ENCODE data around the gene SCO2. TPM values are rescaled to one million over a fixed set of nuclear protein-coding genes. Genes with fewer than 3 reads are reported as not detected.

SCO2 gene
- total RNA-seq, 2 donors from 2014 or later, result 13.1 to 18.5 TPM

GRCh38 chr22:50562523-50563412 lies 37.4 kb upstream of the SCO2 start, which contains the start of gene SYCE3:
SYCE3 (minus strand) TSS chr22:50562919; CDS start chr22:50556405, 6,514 bp downstream.
- H3K27ac Mint-ChIP-seq, result peak within 1 kb of the TSS; percentile 87 to 89
- ATAC-seq (peak; percentile 96 to 98), DNase-seq (ENCODE audit: low spot score) (peak; percentile 97)
- H3K36me3 Mint-ChIP-seq, result no peaks in the 10 kb centered on the region
- no peaks in the 10 kb centered on the region for H3K27me3 Mint-ChIP-seq
- peak within 1 kb of the TSS; percentile 95 for H3K4me3 Mint-ChIP-seq
- no peaks in the 10 kb centered on the region for H3K9me3 Mint-ChIP-seq
- H3K4me1 Mint-ChIP-seq (ENCODE audit: low read depth in 2 of 2), result peaks cover 23 to 28% of the 10 kb centered on the region in 2 donors

- Mint-ChIP-seq H3K36me3 (no peaks in the 10 kb centered on the region), H3K27me3 (no peaks in the 10 kb centered on the region), H3K4me3 (peak overlapping the region; percentile 95), H3K4me1 (ENCODE audit: low read depth in 2 of 2) (peaks cover 23 to 28% of the 10 kb centered on the region in 2 donors), H3K27ac (peak overlapping the region; percentile 87 to 89), H3K9me3 (no peaks in the 10 kb centered on the region)
- ATAC-seq (peak; percentile 32 to 38), DNase-seq (ENCODE audit: low spot score) (no peak)
Measured at GRCh38 chr22:50561401-50562358, 36.3 kb upstream of the SCO2 start.

- H3K9me3 Mint-ChIP-seq, result no peaks in the 10 kb centered on the region
- no peaks in the 10 kb centered on the region for H3K36me3 Mint-ChIP-seq
- no peak overlapping the region for H3K4me3 Mint-ChIP-seq
- H3K4me1 Mint-ChIP-seq (ENCODE audit: low read depth in 2 of 2), result peaks cover 23 to 28% of the 10 kb centered on the region in 2 donors
- DNase-seq (ENCODE audit: low spot score) (no peak), ATAC-seq (no peak)
- H3K27ac Mint-ChIP-seq, result peak overlapping the region; percentile 58 to 87
- no peaks in the 10 kb centered on the region for H3K27me3 Mint-ChIP-seq
Measured at GRCh38 chr22:50560034-50560433, 34.6 kb upstream of the SCO2 start.

- H3K4me1 Mint-ChIP-seq (ENCODE audit: low read depth in 2 of 2), result peaks cover 13 to 14% of the 10 kb centered on the region in 2 donors
Measured at GRCh38 chr22:50556703-50557102, 31.3 kb upstream of the SCO2 start.

GRCh38 chr22:50553310-50553709 lies 27.9 kb upstream of the SCO2 start:
- H3K27ac Mint-ChIP-seq, result no peak overlapping the region

More at GRCh38 chr22:50556703-50557102, 31.3 kb upstream of the SCO2 start:
- ATAC-seq (no peak), DNase-seq (ENCODE audit: low spot score) (no peak)
- Mint-ChIP-seq H3K36me3 (no peaks in the 10 kb centered on the region), H3K4me3 (no peak overlapping the region), H3K27ac (no peak overlapping the region), H3K27me3 (no peaks in the 10 kb centered on the region), H3K9me3 (no peaks in the 10 kb centered on the region)

GRCh38 chr22:50551160-50551752 lies 25.9 kb upstream of the SCO2 start:
- no peak for ATAC-seq
- H3K9me3 Mint-ChIP-seq, result no peaks in the 10 kb centered on the region
- peaks cover 10 to 11% of the 10 kb centered on the region in 2 donors for H3K4me1 Mint-ChIP-seq (ENCODE audit: low read depth in 2 of 2)
- no peaks in the 10 kb centered on the region for H3K27me3 Mint-ChIP-seq
- peak overlapping the region; percentile 60 to 83 for H3K27ac Mint-ChIP-seq
- no peak for DNase-seq (ENCODE audit: low spot score)
- no peaks in the 10 kb centered on the region for H3K36me3 Mint-ChIP-seq
- no peak overlapping the region for H3K4me3 Mint-ChIP-seq

More at GRCh38 chr22:50553310-50553709, 27.9 kb upstream of the SCO2 start:
- Mint-ChIP-seq H3K27me3 (no peaks in the 10 kb centered on the region), H3K9me3 (no peaks in the 10 kb centered on the region), H3K4me1 (ENCODE audit: low read depth in 2 of 2) (peaks cover 10 to 11% of the 10 kb centered on the region in 2 donors), H3K4me3 (no peak overlapping the region), H3K36me3 (no peaks in the 10 kb centered on the region)
- ATAC-seq (no peak), DNase-seq (ENCODE audit: low spot score) (no peak)

- Mint-ChIP-seq H3K9me3 (no peaks in the 10 kb centered on the region), H3K4me1 (ENCODE audit: low read depth in 2 of 2) (peaks cover 16 to 20% of the 10 kb centered on the region in 2 donors), H3K36me3 (no peaks in the 10 kb centered on the region), H3K4me3 (peak overlapping the region; percentile 72), H3K27ac (peak overlapping the region; percentile 60 to 83), H3K27me3 (no peaks in the 10 kb centered on the region)
- DNase-seq (ENCODE audit: low spot score), result no peak
- no peak for ATAC-seq
Measured at GRCh38 chr22:50550395-50550794, 25.0 kb upstream of the SCO2 start.

GRCh38 chr22:50548921-50549790 lies 23.8 kb upstream of the SCO2 start:
- Mint-ChIP-seq H3K36me3 (no peaks in the 10 kb centered on the region), H3K9me3 (no peaks in the 10 kb centered on the region), H3K27ac (peak overlapping the region in 1 of 2 donors; percentile 62), H3K27me3 (no peaks in the 10 kb centered on the region), H3K4me3 (peak overlapping the region; percentile 72), H3K4me1 (ENCODE audit: low read depth in 2 of 2) (peaks cover 23 to 32% of the 10 kb centered on the region in 2 donors)
- ATAC-seq (peak; percentile 1 to 5), DNase-seq (ENCODE audit: low spot score) (no peak)

- H3K9me3 Mint-ChIP-seq, result no peaks in the 10 kb centered on the region
- peak; percentile 79 for DNase-seq (ENCODE audit: low spot score)
- ATAC-seq, result peak; percentile 45 to 59
- H3K36me3 Mint-ChIP-seq, result no peaks in the 10 kb centered on the region
- peak overlapping the region; percentile 30 for H3K4me3 Mint-ChIP-seq
- H3K4me1 Mint-ChIP-seq (ENCODE audit: low read depth in 2 of 2), result peaks cover 26 to 32% of the 10 kb centered on the region in 2 donors
- H3K27ac Mint-ChIP-seq, result peak overlapping the region; percentile 56 to 78
- H3K27me3 Mint-ChIP-seq, result no peaks in the 10 kb centered on the region
Measured at GRCh38 chr22:50548040-50548920, 22.9 kb upstream of the SCO2 start.

GRCh38 chr22:50547263-50547985 lies 22.0 kb upstream of the SCO2 start:
- peak overlapping the region; percentile 56 to 78 for H3K27ac Mint-ChIP-seq
- H3K27me3 Mint-ChIP-seq, result no peaks in the 10 kb centered on the region
- no peak for ATAC-seq
- H3K4me1 Mint-ChIP-seq (ENCODE audit: low read depth in 2 of 2), result peaks cover 29 to 36% of the 10 kb centered on the region in 2 donors
- H3K9me3 Mint-ChIP-seq, result peaks cover 2% of the 10 kb centered on the region
- no peak for DNase-seq (ENCODE audit: low spot score)
- H3K36me3 Mint-ChIP-seq, result peaks cover 4% of the 10 kb centered on the region
- H3K4me3 Mint-ChIP-seq, result peak overlapping the region; percentile 66
